Transverse colon (tissue), 4 donors: ENCODE measurements around the gene PGLYRP2.

Experiments used
- POLR2A ChIP-seq: fragments of 450-650 bp; IDR thresholded peaks from one replicate; pipeline ENCODE4 v1.6.1; 2016; ENCODE audit warnings: antibody characterized with exemption, mild to moderate bottlenecking, moderate library complexity
- POLR2AphosphoS5 ChIP-seq, 3 donors: sonication (generic); formaldehyde crosslinking; IDR thresholded peaks; one replicate each; pipeline ENCODE4 v1.6.1; 2016; ENCODE audit warnings: antibody characterized with exemption in 3 of 3
- TF ChIP-seq, protein P1 (sequence below), 5 experiments: fragments of 200-600 bp in 3 of 5; fragments of 450-650 bp in 2 of 5; sonication (generic) in 3 of 5; IDR thresholded peaks; 1 replicate in 2 of 5; 2 replicates in 3 of 5; pipeline ENCODE4 v1.5.1; 2016 to 2017; ENCODE audit warnings: antibody characterized with exemption in 5 of 5, inconsistent platforms in 3 of 5, mild to moderate bottlenecking in 2 of 5, moderate library complexity in 1 of 5

DNA sequence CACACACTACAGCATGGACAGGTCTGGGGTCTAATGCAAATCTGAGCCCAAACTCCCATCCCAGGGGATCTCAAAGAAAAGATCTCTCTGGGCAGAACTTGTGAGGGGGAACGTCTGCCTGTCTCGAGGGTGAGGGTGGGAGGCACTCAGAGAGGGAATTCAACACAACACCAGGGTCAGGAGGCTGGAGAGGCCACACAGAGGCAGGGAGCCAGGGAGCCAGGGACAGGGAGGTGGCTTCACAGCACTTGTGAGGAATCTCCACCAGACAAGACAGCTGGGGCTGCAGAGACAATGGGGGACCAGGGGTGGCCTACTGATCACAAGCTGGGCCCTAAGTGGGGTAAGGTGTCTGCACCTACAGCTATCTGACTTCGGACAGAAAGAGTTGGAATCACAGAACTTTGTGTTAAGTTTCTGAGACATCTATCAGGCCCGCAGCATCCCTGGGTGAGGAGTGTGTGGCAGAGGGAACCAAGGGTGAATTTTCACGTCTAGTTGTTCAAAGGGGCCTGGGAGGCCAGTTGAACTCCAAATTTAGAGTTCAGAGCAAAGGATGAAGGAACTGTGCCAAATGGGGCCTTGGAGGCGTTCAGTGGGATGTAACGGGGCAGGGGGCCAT, 47.8 kb downstream of the PGLYRP2 start:
- TF ChIP-seq, protein P1, sequence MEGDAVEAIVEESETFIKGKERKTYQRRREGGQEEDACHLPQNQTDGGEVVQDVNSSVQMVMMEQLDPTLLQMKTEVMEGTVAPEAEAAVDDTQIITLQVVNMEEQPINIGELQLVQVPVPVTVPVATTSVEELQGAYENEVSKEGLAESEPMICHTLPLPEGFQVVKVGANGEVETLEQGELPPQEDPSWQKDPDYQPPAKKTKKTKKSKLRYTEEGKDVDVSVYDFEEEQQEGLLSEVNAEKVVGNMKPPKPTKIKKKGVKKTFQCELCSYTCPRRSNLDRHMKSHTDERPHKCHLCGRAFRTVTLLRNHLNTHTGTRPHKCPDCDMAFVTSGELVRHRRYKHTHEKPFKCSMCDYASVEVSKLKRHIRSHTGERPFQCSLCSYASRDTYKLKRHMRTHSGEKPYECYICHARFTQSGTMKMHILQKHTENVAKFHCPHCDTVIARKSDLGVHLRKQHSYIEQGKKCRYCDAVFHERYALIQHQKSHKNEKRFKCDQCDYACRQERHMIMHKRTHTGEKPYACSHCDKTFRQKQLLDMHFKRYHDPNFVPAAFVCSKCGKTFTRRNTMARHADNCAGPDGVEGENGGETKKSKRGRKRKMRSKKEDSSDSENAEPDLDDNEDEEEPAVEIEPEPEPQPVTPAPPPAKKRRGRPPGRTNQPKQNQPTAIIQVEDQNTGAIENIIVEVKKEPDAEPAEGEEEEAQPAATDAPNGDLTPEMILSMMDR (IDR thresholded peaks at IDR 0.05): no peak
- TF ChIP-seq POLR2AphosphoS5 (IDR thresholded peaks at IDR 0.05): no peak
- no peak for TF ChIP-seq POLR2A
